Measurements from ENCODE around the gene TBC1D13.
"Not testable (repeated sequence)": the region's sequence is repeated elsewhere in the genome, so short reads cannot be mapped to it uniquely, and the experiment has no call there.

The TBC1D13 gene

DNA sequence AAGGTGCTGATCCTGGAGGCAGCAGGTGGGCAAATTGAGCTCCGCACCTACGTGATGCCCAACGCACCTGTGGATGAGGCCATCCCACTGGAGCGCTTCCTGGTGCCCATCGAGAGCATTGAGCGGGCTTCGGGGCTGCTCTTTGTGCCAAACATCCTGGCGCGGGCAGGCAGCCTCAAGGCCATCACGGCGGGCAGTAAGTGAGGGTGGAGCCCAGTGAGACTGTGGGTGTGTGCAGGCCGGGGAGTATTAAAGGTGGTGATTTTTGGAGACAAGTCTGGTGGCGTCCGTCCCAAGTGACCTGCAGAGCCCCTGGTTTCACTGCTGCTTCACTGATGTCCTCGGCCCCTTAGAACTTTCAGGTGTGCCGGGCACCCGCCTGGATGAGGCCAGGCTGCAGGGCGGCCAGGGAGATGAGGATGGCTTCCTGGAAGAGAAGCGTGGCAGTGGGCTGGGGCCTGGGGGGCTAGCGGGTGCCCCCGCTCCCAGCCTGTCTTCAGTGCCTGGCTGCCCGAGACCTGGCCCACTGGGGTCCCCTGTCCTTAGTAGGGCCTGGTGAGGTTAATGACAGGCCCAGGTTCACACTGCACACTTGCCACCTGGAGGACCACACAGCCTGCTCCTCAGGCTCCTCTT is 35.5 kb downstream of the TBC1D13 start:
- no peak for DNase-seq

DNA sequence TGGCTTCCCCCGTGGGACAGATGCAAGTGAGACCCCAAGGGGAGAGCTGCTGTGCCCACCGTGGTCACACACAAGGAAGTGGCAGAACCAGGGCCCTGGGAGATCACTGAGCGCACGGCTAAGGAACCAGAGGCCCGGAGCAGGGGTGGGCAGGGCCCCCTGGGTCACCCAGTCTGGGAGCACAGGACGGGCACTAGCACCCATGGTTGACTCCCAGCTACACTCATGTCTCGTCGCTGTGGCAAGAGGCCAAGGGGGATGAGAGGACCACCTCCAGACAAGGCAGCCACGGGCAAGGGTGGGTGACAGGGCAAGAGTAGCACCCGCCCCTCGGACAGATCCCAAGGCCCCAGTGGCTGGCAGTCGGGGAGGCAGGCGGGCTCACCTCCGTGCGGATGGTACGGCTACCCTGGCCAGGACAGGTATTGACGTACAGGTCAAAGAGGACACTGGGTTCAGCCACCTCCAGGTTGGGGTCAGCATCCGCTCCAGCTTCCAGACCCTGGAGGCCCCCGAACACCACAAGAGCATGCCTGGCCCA is 36.4 kb downstream of the TBC1D13 start:
- no peak for DNase-seq

DNA sequence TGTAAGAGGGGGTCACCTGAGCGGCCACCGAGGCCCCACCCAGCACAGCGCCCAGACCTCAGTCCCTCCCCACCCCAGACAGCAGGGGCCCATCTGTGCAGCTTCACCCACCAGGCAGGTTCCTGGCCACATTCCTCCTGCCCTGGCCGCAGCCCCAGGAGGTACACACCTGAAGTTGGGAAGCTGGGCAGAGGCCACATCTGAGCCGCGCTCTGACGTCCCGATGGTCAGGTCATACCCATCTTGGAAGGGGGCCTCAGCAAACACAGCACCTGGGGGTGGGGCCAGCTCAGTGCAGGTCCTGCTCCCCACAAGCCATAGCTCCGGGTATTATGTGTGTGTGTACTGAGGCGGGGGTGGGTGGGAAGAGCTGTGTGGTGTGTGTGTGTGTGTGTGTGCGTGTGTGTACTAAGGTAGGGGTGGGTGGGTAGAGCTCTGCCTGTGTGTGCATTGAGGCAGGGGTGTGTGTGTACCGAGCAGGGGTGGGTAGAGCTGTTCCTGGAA is 36.9 kb downstream of the TBC1D13 start:
- DNase-seq: no peak

DNA sequence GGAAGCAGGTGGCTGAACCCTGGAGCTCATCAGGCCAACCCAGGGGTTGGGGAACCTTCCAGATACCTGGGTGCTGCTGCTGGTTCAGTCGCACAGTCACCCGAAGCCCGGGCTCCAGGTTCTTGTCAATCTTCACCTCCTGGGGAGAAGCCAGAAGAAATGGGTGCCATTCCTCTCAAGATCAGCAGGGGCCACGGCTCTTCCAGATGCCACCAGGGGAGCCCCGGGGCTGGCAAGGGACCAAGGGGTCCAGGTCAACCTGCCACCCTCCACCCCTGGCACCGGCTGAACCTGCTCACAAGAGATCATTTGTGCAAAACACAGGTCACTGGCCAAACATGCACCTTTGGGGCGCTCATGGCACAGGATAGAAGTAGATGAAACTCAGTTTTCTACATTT is 37.9 kb downstream of the TBC1D13 start:
- DNase-seq: no peak

DNA sequence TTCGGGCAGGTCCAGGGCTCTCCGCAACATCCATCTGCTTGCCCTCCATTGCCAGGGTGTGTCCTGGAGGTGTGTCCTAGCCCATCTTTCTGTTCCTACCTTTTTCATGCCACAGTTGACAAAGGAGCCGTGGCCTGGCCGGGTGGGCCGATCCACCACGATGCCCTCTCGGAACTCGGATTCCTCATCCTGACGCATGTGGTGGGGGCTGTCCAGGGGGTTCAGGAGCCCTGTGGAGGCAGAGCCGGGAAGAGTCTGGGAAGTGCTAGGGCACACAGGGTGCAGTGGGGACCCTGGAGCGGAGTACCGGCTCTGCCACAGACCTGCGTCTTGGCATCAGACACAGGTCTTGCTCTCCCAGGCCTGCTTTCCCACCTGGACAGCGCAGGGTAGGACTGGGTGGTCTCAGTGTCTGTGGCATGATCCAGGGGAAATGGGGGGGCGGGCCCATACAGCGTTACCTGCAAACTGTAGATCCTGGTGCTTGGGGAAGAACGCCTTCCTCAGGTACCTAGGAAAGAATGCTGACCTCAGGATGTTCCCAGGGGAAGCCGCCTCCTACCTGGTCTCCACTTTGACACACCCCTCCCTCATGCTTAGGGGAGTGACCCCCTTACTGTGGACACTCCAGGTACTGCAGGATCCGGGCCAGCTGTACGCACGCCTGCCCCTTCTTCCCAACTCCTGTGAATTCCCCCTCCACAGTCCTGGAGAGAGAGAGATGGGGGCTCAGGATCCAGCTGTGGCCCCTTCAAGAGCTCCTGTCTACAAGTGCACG is 39.1 kb downstream of the TBC1D13 start:
- DNase-seq: no peak

DNA sequence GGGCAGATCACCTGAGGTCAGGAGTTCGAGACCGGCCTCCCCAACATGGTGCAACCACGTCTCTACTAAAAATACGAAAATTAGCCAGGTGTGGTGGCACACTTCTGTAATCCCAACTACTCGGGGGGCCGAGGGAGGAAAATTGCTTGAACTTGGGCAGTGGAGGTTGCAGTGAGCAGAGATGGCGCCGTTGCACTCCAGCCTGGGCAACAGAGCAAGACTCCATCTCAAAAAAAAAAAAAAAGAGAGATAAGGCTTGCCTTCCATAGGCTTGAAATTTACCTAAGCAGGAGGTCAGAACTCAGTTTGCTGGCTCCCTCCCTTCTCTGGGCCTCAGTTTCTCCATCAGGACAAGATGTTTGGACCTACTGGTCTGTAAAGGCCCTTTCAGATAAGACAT is 41.2 kb downstream of the TBC1D13 start:
- DNase-seq: no peak

DNA sequence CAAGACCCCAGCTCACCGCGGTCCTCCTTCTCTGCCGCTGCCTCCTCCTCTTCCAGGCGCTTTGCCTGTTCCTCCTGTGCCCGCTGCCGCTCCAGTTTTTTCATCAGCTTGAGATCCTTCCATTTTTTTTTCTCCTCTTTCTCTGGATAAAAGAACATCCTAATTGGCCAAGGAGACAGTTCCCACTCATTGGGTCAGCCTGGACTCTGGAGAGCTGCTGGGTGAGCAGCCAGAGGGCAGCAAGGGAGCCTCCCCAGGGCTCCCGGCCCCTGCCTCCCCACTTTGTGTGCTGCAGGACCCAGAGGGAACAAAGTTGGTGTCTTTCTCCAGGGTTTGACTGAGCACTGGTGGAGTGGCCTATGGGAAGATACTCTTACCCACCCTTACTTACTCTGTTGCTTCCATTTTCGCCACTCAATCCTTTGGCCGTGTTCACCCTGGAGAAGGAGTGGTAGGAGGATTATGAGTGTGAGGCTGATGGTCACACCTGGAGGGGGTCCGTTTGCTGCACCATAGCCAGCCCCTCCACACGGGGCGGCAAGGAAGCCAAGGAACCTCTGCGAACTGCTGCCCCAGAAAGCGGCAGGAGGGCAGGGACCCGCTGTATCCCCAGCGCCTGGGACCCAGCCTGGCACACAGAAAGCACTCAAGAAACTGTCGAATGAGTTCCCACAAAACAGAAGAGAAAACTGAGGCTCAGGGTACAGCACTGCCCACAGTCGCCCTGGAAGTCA is 41.8 kb downstream of the TBC1D13 start:
- DNase-seq: no peak

DNA sequence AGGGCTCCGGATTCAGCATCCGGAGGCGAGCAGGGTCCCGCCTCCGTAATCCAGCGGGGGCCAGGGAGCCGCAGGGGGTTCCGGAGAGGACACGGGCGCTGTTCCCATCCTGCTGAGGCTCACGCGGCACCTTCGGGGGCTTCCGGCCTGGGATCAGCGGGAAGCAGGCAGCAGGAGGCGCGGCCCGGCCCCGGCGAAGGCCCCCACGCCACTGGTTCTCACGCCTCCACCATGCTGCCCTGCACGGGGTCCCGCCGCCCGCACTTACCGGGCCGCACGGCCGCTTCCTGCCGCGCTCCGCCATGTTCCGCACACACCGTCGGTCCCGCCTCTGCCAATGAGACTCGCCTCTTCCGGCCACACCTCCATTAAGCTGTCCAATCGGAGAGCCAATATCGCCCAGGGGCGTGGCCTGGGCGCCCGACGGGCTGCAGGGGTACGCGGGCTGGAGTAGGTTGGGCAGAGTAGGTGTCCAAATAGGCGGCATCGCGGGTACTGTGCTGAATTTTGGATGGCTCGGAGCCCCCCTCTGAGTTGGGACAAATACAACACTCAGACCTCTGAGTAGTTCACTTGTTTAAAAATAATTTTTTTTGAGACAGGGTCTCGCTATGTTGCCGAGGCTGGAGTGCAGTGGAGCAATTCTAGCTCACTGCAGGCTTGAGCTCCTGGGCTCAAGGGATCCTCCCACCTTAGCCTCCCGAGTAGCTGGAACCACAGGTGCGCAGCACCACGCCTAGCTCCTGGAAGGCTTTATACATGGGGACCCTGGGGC is 42.6 kb downstream of the TBC1D13 start, which contains the start of gene SPOUT1:
Gene SPOUT1 (minus strand): TSS at position 318 of the 775 bp plus-strand sequence. CDS start 14 bp downstream, at position 304.
- peak; percentile 77 for DNase-seq

DNA sequence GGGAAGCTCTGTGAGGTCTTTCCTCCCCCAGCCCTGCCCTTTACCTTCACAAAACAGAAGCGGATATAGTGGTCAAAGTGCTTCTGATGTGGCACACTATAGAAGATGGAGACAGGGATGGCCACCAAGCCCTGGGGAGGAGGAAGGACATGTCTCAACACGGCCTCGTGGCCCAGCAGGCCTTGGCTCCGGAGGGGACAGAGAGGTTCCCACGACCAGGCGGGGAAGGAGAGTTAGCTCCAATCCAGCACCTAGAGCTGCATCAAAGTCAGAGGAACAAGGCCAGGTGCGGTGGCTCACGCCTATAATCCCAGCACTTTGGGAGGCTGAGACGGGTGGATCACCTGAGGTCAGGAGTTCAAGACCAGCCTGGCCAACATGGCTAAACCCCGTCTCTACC is 46.6 kb downstream of the TBC1D13 start:
- DNase-seq: no peak

DNA sequence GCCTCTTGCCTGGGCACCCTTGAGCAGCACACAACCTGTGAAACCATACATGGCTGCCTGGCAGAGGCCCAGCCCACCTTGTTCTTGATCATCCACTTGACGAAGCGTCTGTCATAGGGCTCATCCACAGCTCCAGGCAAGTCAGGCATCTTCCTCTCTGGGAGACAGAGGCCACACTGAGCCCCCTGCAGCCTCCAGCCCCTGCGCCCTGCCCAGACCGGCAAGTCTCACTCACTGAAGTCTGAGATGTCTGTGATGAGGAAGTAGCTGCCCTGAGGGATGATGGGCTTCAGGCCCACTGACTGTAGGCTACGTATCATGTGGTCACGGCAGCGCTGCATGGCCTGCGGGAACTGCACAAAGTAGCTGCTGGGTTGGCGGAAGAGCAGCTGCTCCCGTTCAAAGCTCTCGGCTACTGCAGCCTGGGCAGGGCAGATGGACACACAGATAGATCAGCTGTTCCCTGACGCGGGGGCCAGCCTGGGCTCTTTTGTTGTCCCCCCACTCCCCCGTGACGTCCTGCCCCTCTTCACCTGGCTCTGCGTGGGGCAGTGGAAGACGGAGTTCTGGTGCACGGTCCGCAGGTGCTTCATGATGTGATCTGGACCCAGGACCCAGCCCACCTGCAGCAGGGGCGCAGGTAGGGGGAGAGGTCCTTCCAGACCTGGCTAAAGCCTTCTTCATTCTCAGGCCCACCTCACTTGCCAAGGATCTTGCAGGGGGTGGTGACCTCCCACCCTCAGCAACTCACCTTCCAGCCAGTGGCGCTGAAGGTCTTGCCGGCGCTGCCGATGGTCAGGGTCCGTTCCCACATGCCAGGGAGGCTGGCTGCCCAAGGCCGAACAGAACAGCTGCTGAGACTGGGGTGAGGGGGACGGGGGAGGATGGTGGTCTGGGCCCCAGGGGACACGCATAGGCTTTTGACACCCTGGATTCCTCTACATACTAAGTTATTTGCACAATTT is 48.5 kb downstream of the TBC1D13 start:
- no peak for DNase-seq

DNA sequence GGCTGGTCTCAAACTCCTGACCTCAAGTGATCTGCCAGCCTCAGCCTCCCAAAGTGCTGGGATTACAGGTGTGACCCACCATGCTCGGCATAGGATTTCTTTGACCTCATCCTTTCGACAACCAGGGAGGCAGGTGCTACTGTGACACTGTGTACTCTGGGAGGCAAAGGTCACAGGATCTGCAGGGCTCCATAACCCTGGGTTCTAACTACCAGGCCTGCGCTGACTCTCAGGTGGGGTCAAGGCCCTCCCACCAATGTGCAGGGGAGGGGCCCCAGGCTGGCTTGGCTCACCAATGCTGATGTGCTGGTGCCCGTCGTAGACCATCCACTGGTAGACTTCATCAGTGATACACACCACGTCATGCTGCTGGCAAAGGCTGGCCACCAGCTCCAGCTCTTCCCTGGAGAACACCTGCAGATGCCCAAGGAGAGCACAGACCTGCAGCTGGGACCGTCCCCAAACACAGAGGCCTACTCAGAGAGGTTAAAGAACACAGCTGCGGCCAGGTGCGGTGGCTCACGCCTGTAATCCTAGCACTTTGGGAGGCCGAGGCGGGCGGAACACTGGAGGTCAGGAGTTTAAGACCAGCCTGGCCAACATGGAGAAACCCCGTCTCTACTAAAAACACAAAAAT is 49.6 kb downstream of the TBC1D13 start:
- DNase-seq: no peak

DNA sequence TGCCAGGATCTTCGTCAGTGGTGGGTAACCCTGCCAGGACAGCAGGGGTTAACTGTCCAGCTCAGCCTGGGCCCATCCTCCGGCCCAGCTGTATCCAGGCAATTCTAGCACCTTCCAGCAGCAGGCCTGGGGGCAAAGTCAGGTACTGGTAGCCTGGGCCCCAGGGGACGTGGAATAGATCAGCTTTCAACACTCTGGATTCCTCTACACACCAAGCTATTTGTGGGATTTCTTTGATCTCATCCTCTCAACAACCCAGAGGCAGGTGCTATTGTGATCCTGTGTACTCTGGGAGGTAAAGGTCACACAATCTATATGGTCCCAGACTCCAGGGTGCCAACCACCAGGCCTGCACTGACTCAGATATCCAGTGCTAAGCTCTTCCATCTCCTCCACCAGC is 51.3 kb downstream of the TBC1D13 start:
- DNase-seq: no peak

DNA sequence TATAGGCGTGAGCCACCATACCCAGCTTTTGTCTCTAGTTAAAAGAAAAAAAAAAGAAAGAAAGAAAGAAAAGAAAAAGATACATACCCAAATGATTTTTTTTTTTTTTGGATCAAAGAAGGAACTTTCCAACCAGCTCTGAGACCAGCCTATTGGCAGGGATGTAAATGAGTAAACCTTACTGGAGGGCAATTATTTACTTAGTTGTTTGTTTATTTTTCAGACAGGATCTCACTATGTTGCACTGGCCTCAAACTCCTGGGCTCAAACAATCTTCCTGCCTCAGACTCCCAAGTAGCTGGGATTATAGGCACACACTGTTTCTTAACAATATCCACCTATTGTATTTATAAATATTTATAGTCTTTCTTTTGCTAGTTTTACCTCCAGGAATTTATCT is 53.5 kb downstream of the TBC1D13 start:
- no peak for DNase-seq

DNA sequence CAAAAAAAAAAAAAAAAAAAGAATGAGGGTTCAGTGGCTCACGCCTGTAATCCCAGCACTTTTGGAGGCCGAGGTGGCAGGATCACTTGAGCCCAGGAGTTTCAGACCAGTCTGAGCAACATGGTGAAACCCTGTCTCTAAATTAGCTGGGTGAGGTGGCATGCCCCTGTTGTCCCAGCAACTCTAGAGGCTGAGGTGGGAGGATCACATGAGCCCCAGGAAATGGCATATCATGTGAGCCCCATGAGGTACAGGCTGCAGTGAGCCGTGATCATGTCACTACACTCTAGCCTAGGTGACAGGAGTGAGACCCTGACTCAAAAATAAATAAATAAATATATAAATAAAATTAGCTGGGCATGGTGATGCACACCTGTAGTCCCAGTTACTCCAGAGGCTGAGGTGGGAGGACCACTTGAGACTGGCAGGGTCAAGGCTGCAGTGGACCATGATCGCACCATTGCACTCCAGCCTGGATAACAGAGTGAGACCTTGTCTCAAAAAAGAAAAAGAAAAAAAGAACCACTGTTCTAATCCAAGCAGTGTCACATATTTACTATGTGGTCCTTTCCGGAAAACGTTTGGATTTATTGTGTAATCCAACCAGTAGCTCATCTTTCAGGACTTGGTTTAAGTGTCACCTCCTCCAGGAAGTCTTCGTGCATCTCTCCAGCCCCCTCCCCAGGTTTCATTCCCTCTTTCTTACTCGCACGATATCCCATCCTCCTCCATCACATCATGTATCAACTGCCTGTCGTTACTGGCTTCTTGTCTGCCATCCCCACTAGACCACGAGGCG is 54.8 kb downstream of the TBC1D13 start:
- no peak for DNase-seq

DNA sequence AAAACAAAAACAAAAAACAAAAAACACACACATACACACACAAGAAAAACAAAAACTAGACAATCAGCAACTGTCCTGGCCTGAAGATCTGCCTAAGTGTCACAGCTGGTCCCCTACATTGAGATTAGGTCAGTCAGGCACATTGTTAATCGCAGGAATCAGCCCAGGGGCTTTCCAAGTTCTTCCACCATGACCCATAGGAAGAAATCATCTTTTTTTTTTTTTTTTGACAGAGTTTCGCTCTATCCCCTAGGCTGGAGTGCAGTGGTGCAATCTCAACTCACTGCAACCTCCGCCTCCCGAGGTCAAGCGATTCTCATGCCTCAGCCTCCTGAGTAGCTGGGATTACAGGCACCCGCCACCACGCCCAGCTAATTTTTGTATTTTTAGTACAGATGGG is 56.1 kb downstream of the TBC1D13 start:
- DNase-seq: not testable (repeated sequence)

DNA sequence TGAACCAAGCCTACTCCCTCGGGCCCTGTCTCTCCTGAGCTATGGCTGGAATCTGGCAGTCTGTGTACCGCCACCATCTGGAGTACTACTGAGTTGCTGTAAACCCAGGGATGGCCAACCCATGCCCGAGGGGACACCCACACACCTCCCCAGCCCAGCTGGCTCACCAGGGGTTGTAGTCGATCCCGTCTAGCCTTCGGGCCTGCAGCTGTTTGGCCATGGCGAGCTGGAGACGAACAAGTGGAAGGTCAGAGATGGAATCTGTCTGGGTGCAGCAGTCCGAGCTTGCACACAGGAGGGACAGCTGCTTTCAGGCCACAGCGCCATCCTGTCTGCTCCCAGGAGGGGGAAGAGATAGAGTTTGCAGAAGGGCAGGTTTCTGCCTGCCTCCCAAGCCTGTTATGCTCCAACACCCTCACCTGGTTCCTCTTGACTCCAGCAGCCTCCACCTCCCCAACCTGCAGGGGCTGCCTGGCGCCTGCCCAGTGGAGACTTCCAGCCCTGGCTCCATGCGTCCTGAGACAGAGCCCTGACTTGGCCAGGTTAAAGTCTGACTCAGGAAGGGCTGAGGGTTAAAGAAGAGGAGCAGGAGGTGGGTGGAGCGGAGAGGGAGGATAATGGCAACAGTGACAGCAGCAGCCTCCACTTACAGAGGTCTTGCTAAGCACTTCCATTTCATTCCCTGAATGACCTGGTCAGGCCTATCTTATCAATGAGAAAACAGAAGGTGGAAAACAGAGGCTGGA is 58.3 kb downstream of the TBC1D13 start:
- DNase-seq: peak; percentile 96

DNA sequence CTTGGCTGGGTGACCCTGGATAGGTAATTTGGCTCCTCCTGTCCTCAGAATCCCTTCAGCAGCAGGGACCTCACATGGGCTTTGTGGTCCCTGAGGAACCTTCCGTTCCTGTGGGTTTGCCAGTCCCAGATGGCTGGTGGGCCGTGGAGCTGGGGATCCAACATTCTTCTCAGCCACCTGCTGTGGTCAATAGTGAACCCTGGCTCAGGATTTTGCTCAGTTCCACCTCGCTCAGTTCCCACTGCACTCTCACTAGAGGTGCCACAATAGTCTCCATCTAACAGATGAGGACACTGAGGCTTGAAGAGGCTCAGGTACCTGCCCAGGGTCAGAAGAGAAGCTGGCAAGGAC is 59.6 kb downstream of the TBC1D13 start:
- no peak for DNase-seq

DNA sequence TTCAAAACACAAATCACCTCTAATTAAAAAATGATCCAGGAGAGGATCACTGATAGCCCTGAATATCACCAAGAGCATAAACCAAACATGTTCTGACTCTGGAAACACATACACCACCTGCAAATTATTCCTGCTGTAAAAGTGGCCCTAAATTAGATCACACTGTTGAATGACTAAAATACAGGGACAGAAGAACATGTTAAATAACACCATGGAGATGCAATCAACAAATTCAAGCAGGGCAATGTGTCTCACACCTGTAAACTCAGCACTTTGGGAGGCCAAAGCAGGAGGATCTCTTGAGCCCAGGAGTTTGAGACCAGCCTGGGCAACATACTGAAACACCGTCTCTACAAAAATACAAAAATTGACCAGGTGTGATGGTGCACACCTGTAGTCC is 60.8 kb downstream of the TBC1D13 start:
- DNase-seq: no peak

DNA sequence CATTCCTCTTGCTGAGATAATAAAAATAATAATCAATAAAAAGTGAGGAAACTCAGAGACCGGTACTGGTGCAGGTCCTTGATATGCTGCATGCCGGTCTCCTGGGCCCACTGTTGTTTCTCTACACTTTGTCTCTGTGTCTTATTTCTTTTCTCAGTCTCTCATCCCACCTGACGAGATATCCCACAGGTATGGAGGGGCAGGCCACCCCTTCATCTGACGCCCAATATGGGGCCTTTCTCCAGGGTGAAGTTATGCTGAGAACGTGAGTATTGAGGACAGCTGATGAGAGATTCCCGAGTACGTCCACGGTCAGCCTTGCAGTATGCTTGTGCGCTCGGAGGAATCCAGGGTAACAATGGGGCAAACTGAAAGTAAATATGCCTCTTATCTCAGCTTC is 64.0 kb downstream of the TBC1D13 start:
- DNase-seq: not testable (repeated sequence)

Measured in DMS79 (cell line).